Stimulated activated CD4-positive, alpha-beta T cell treated with anti-CD3 and anti-CD28 coated beads, TNF-alpha, amount 100 ng/mL, for 4 hours (primary cell): ENCODE results near the gene RNU6-1.

Experiments used
- DNase-seq, 3 experiments: peaks; one replicate each; pipeline ENCODE4 v3.0.0-alpha.2; 2020; ENCODE audit warnings: low read depth in 3 of 3

Gene RNU6-1

DNA sequence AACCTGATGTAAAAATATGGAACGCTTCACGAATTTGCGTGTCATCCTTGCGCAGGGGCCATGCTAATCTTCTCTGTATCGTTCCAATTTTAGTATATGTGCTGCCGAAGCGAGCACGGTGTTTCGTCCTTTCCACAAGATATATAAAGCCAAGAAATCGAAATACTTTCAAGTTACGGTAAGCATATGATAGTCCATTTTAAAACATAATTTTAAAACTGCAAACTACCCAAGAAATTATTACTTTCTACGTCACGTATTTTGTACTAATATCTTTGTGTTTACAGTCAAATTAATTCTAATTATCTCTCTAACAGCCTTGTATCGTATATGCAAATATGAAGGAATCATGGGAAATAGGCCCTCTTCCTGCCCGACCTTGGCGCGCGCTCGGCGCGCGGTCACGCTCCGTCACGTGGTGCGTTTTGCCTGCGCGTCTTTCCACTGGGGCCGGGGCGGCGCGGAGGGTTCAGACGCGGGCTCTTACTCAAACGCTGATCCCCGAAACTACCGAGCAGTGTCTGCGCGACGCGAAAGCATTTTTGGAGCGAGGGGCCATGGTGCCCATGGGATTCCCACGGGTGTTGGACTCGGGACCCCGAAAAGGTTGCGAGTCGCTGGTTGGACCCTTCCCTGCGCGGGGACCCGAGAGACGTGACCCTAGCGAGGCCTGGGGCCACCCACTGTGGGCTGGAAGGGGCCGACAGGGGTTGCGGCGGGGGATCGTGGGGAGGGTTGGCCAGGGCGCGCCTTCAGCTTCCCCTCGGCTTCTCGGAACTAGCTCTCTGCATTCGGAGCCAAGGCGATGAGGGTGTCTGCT lies at the start of gene RNU6-1:
RNU6-1 (minus strand) TSS at position 117 of the 820 bp plus-strand sequence.
- peak; percentile 89 to 95 (median 94) for DNase-seq

DNA sequence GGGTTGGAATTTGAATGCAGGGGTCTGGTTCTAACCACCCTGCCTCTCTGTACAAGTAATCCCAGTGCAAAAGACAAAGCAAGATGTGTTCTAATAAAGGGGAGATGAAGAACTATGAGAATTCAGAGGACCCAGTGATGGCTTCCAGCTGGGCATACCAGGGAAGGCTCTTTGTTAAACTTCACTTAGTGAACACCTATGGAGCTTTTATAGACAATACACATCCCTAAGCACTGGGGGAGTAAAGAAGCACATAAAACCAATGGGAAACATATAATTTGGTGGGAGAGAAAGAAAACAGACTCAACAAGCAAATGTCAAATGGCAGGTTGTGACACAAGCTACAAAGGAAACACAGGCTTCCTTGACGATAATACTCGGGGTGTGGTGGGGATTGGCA lies 47.9 kb upstream of the RNU6-1 start:
- DNase-seq = no peak

DNA sequence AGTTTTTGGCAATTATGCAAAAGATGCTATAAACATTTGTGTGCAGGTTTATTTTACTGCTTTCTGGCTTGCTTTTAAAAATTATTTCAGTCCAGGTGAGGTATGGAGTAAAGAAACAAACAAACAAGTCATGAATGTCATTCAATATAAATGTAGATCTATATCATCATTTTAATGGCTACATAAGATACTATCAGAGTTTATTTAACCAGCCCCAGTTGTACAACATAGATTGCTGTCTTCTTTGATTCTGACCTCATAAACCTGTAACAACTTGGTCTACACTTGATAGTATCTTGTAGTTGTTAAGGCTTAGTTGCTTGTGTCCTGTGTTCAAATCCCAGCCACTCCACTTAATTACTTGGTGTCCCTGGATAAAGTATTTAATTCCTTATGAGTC lies 46.0 kb upstream of the RNU6-1 start:
- no peak for DNase-seq

DNA sequence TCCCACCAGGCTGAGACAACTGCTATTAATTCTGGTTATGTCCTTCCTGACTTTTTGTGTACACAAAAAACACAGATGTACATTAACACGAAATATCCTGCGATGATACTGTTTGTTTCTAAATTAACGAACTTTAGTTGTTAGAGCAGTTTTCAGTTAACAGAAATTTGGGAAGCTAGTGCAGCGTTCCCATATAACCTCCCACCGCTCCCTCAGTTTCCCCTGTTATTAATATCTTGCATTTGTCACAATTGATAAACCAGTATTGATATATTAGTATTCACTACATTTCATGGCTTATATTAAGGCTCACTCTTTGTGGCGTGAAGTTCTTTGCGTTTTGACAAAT lies 45.3 kb upstream of the RNU6-1 start:
- DNase-seq = no peak

DNA sequence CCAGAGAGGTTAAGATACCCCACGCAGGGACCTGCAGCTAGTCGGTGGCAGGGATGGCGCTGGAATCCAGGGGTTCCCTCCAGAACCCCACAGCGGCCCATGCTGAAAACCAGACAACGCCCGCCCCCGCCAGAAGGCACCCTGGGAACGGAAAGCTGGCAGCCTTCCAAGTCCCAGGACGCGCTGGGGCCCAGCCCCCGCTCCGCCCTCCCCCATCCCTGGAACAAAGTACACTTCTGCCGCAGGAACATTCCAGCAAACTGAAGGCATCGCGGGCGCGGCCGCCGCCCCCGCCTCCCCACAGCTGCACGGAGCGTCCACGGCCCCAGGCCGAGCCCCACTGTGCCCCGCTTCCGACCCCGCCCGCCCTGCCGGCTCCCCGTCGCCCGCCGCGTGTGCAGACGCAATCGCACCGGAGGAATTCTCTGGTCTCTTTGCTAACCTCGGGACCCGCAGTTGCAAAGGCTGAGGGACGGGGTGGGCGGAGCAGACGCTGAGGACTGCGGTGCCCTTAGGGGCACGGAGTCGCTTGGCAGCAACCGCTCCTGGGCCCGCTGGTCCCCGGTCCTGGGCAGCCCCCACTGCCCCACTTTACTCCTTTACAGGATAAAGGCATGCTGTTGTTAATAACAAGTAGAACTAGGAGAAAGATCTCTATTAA lies 44.8 kb upstream of the RNU6-1 start:
- peak; percentile 37 to 56 (median 50) for DNase-seq

DNA sequence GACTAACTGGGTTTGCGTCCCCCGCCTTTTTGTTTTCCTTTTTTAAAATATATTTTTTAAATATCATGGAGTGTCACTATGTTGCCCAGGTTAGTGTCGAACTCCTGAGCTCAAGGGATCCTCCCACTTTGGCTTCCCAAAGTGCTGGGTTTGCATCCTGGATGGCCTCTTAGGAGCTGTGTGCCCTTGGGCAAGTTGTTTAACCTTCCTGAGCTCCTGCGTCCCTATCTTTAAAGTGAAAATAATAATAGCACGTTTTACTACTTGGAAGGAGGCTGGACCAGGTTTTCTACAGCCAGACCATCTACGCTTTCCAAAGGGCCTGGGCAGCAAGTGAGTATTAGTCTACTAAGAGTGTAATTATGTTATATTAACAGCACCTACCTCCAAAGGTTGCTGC lies 44.2 kb upstream of the RNU6-1 start:
- no peak for DNase-seq

DNA sequence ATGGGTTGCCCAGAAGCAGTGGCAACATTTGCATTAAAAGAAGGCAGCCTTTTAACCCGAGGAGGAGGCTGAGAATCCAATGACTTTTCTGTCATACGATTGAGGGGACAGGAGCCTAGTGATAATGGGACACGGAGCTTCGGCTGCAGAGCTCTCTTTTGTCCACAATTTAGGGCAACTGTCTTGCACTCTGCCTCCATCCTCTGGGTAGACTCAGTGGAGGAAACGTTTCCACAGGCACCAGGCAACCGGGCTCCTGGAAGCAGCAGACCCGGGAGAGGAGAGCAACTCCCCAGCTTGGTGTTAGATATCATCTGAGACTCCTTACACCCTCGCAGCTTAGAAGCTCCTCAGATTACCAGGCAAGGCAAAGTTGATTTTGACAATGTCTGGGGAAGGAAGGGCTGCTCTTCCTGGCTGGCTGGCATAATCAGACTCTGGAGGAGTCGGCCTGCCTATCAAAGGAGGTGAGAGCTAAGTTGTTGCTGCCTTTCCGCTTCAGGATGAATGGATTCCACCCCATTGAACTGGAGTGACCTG lies 43.5 kb upstream of the RNU6-1 start:
- no peak for DNase-seq

DNA sequence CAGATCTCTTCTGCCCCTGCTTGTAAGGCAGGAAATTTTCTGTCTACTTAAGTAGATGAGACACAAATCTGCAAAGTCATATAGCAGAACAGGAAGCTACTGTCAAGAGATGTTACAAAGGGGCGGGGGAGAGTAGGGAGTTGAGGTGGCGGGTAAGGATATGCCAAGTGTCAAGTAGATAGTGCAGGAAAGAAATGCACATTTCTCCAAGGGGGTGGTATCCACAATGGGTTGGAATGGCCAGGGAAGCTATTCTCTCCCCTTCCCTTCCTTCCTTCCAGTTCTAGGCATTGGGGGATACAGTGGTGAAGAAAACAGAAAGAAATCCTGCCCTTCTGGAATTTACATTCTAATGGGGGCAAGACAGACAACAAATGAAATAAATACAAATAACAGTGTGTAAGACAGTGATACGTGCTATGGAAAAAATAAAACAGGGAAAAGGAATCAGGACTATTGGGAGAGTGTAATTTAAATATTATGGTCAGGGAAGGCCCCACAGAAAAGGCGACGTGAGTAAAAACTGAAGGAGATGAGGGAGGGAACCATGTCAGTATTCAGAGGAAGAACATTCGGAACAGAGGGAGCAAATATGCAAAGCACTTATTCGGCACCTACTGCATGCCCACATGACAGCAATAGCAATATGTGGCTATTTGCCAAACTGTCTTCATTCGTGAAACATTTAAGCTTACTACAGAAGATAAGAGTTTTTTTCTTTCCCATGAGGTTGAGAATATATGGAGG lies 42.8 kb upstream of the RNU6-1 start:
- no peak for DNase-seq

DNA sequence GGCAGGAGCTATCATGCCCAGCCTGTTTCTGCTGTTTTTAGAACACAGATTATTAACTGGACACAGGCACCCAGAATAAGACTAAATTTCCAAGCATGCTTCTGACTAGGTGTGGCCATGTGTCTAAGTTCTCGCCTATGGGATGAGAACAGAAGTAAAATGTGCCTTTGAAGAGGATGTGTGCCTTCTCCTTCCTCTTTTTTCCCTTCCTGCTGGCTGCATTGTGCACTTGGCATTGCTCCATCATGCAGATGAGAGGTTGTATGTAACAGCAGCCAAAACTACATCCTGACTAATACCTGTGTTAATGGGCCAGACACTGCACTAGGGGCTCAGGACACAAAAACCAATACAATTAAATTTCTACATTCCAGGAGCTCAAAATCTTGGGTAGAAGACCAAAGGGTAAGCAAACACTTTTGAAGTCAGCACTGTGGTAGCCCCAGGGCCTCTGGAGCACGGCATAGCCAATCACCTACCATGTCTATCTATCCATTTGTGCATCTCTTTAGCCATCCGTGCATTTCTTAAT lies 40.9 kb upstream of the RNU6-1 start:
- no peak for DNase-seq

DNA sequence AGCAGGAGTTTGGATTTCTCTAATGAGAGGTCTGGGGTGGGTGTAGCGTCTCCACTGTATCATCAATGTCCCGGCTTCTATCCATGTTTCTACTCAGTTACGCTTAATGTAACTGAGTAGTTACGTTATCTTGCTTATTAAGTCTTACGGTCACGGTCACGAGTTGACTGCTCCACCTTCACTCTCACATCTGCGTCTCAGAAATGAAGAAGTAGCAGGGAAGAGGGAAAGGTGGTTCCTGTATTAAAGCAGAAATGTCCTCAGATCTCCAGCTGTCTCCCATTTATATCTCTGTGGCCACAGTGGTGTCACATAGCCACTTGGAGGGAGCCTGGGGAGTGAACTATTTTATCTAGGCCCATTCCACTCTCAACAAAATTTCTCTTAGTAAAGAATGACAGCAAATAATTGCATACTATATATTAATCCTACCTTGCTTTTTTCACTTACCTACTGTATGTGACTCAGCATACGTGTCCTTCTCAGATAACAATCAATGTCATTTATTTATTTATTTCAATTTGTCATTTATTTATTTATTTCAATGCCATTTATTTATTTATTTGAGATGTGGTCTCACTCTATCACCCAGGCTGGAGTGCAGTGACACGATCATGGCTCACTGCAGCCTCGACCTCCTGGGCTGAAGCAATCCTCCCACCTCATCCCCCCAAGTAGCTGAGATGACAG lies 39.7 kb upstream of the RNU6-1 start:
- DNase-seq = no peak

DNA sequence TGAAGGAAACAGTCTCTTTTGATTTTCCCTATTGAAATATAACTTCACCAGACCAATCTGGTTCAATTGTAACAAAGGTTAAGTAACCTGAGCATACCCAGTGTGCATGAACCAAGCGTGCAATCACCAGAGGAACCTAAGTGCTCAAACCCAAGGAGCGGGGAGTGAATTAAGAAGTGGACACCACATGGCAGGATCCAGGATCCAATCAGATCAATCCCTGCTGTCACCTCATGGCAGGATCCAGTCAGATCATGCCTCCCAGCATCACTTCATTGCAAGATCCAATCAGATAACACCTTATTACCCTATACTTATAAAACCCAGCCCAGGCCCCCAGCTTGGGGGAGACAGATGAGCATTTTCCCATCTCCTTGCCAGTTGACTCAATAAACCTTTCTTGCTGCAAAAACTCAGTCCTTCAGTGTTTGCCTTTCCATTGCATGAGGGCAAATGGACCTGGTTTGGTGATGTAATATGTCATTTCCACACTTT lies 38.9 kb upstream of the RNU6-1 start:
- no peak for DNase-seq

DNA sequence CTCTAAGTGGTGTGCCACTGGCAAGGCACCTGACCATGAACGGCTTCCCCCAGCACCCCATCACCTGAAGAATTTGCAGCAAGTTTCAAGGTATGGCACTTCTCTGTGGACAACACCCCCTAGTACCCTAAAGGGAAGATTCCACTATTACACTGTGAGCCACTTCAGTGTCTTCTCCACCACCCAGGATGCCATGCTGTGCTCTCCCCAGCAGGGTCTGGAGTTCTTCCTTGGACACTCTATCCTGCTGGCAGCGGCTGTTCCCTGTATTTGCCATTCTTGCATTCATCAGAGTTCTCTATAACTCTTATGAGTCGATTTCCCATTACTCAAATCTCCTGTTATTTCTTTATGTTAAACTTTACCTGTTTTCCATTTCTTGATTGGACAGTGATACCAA lies 33.9 kb upstream of the RNU6-1 start:
- DNase-seq = no peak

DNA sequence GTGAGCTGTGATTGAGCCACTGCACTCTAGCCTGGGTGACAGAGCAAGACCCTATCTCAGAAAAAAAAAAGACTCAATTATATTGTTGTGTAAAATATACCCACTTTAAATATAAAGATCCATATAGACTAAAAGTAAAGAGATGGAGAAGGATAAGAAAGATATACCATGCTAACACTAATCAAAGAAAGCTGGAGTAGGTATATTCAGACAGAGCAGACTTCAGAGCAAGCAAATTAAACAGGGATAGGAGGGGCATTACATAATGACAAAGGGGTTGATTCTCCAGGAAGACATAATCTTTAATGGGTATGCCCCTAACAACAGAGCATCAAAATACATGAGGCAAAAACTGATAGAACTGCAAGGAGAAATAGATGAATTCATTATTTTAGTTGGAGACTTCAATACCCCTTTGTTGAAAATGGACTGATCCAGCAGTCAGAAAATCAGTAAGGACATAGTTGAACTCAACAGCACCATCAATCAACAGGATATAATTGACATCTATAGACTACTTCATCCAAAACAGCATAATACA lies 31.1 kb upstream of the RNU6-1 start:
- DNase-seq = no peak

DNA sequence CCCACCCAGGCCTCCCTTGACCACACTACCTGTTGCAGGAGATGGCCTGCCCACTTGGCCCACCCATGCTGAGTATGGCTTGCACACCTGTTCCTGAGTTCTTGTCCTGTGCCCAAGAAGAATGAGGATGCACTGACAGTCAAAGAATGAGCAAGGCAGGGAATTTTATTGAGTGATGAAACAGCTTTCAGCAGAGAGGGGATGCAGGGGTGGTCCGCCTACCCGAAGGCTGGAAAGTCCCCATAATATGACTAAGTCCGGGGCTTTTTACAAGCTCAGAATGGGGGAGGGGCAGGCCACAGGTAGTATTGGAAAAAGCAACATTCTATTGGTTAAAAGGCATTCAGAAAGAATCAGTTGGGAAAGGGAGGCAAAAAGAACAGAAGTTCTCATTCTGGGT lies 29.9 kb upstream of the RNU6-1 start:
- no peak for DNase-seq

DNA sequence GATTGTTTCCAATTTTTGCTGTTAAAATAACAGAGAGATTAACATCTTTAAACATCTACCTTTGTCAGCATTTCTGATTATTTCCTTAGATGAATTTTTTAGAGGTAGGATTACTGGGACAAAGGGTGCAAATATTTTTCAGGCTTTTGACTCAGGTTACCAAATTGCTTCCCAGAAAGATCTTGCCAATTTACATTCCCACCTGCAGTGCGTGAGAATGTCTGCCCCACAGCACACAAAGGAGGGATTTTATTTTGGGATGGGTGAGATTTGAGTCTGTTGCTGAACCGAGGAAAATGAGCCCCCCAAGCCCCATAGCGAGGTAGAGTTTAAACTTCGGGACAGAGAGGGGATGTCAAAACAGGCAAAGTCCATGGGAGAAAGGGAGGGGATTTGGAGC lies 25.9 kb upstream of the RNU6-1 start:
- no peak for DNase-seq

DNA sequence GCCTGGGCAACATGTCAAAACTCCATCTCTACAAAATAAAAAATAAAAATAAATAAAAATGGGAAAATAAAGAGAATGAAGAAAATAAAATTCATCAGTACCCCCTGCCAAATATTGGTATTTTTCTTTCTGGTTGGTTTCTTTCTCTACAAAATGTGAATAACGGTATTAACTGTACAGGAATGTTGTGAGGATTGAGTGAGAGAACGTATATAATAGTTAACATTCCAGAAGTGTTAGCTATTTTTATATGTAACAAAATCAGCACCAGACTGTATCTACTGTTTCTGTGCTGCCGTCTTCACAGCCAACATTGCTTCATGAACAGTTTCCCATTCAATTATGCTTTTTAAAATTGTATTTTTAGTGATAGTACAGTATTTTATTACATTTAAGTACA lies 25.5 kb upstream of the RNU6-1 start:
- DNase-seq = no peak

DNA sequence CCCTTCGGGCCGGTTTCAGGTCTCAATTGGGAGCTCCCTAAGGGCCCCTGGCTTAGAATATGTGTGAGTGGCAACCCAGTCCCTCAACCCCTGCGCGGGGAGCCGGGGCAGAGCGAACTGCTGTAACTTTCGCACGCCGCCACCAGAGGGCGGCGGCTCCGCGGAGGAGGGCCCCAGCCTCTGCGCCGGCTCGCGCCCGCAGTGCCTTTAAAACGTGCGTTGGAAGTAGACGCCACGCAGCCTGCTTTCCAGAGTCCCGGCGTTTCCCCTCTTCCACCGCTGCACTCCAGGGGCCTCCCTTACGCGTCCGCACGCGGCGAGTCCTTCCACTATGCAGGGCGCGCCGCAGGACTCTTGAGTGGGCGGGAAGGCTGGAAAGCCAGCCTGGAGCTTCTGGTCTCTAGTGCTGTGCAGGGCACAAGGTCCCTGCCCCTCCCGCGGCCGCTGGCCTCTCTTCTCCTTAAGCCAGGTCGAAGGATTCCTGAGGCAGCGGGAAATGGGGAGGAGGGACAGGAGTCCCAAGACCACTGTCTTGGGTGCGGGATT lies 23.7 kb upstream of the RNU6-1 start:
- peak; percentile 41 to 63 (median 47) for DNase-seq

DNA sequence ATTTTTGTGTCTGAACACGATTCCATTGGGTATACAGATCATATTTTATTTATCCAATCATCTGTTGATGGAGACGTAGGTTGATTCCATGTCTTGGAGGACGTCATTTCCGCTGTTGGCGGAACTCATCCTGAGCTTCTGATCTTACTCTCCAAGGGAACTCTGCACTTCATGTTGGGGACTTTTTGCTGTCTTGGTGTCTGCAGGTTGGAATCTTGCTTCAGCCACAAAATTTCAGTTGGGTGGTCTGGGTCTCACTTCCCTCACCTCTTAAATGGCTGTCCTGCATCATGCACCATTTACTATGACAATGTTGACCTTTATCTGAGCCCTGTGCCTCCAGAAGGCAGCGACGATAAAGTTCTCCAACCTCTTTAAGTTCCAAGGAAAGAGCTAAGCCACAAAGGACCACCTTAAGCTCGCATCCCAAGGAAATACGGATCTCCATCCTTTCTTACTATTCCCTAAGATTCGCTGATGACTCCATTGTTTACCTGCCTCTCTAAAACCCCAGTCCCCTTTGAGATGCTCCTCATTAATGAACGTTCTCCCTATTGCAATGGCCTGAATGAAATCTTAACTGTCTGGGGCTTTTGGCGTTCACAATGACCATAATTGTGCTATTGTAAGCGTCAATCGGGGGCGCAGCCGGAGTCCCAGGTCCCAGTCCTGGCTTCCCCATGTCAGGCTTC lies 23.1 kb upstream of the RNU6-1 start:
- no peak for DNase-seq

DNA sequence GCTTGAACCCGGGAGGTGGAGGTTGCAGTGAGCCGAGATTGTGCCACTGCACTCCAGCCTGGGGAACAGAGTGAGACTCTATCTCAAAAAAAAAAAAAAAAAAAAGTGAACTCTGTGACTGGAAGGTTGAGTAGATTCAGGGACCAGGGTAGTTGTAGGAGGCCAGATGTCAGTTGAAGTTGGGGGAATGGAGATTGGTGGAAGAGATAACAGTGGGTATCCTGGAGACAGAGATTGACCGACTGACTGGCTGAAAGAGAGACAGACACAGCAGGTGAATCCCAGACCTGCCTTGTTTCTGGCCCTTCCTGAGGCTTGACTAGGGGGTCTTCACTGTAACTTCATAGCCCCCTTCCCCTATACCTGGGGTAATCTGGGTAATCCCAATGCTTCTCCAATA lies 22.1 kb upstream of the RNU6-1 start:
- DNase-seq = no peak

DNA sequence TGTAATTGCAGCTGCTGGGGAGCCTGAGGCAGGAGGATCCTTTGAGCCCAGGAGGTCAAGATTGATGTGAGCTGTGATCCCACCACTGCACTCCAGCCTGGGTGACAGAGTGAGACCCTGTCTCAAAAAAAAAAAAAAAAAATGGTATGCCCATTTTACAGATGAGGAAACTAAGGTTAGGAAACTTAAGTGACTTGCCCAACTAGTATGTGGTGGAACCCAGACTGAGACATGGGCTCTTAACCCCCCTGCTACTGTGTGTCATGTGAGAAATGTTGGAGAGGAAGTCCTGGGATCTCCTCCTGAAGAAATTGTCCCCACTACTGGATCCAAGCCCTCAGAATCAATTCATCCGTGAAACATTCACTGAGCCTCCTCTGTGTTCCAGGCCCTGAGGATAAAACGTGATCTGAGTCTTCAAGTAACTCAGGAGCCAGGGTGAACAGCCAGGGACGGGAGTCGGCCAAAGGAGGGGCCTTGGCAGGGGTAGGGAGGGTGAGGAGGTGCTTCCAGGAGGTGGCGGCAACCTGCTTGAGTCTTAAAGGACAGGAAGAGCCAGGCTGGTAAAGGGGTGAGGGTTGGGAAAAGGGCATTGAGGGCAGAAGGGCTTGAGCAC lies 19.6 kb upstream of the RNU6-1 start:
- DNase-seq = no peak
